Dermis blood vessel endothelial cell (primary cell): Measurements from ENCODE around the gene NPLOC4. TPM values are rescaled to one million over a fixed set of nuclear protein-coding genes. Genes with fewer than 3 reads are reported as not detected.

ENCODE experiments used
- DNase-seq: peaks from one replicate; pipeline ENCODE4 v3.0.0; 2010
- total RNA-seq: library from RNA; depleted of rRNA; stranded (reverse); fragments of >200 nt; gene quantifications from 2 replicates; pipeline ENCODE4 v1.2.3, GENCODE V29; 2014

The NPLOC4 gene
- total RNA-seq, 1 donor from 2014 or later: 83.9 TPM

DNA sequence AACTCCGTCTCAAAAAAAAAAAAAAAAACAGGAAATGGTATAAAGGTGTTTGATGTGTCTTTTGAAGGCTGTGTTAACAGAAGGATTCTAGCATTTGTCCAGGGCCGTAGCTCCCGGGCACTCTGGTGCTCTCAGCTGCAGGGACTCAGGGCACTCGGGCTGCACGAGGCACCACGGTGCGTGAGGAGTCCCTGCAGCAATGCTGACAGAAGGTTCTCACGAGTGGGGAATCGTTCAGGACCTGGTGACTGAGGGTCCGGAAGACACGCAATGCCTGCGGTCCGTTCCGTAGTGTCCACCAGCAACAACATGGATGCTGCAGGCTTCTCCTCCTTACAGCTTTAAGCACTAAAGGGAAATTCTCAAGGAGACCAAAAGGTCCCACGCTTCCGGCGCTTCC, 72.1 kb downstream of the NPLOC4 start:
- DNase-seq: no peak

DNA sequence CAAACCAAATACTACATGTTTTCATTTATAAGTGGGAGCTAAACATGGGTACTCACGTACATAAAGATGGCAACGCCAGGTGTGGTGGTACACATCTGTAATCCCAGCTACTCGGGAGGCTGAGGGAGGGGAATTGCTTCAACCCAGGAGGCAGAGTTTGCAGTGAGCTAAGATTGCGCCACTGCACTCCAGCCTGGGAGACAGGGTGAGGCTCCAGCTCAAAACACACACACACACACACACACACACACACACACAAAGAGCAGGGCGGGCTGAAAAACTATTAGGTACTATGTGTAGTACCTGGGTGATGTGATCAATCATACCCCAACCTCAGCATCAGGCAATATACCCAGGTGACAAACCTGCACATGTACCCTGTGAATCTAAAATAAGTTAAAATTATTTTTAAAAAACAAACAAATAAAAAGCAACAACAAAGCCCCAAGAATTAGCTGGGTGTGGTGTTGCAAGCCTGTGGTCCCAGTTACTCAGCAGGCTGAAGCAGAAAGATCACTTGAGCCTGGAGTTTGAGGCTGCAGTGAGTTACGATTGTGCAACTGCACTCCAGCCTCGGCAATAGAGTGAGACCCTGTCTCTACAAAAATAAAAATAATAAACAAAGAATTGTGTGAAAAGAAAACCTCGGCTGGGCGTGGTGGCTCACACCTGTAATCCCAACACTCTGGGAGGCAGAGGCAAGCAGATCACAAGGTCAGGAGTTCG, 72.9 kb downstream of the NPLOC4 start:
- no peak for DNase-seq

DNA sequence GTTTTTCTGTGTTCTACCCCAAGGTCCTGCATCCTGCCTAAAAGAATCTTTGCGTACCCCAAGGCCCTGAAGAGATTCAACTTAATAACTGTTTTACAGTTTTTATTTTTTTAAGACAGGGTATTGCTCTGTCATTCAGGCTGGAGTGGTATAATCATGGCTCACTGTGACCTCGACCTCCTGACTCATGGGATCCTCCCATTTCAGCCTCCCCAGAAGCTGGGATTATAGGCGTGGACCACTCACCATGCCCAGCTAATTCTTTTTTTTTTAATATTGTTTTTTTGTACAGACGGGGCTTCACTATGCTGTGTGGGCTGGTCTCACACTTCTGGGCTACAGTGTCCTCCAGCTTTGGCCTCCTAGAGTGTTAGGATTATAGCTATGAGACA, 75.4 kb downstream of the NPLOC4 start:
- DNase-seq: no peak

DNA sequence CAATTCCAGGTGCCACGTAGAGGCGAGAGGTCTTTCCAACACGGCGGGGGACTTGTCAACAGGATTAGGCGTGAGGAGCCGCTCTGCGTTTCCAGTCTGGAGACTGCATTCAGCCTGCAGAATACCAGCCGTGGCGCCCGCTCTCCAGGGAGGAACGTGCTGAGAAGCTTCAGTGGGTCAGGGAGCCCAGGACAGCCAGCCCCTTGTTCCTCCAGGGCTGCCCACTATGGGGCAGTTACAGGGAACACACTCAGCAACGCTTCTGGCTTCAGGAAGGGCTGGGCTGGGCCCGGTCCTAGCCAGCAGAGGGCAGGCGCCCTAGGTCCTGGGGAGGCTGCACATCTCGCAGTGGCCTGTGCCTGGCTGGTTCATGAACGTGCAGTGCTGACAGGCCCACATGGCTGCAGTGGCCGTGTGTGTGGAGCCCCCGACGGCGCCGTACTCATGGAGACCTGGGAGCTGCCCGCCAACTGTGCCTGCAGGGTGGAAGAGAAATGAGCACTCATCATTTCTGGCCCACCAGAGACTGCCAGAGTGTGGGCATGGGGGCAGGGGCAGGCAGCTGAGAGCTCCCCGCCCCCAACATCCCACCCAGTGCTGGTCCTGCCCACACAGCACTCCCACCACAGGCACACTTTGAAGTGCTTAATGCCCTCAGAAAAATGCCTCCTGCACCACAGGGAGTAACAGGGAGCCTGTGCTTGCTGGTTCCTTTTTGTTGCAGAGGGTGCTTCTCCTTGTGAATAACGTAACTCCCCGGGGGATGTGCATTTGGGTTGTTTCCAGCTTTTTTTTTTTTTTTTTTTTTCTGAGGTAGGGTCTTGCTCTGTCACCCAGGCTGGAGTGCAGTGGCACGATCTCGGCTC, 77.7 kb downstream of the NPLOC4 start:
- DNase-seq: peak; percentile 70

DNA sequence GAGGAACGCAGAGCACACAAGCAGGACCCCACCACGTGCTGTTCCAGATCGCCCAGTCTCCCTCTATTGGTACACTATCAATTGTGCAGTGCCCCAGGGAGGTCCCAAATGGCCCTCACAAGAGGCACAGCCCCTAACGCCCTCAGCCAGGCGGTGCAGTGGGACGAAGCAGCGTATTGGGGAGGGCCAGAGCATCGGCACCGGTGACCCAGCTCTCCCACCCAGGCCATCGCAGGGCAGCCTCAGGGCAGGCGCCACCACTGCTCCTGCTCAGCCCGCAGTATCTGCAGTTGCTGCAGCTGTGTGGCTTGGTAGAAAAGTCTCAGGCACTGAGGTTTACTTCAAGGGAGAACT, 78.8 kb downstream of the NPLOC4 start:
- DNase-seq: no peak

DNA sequence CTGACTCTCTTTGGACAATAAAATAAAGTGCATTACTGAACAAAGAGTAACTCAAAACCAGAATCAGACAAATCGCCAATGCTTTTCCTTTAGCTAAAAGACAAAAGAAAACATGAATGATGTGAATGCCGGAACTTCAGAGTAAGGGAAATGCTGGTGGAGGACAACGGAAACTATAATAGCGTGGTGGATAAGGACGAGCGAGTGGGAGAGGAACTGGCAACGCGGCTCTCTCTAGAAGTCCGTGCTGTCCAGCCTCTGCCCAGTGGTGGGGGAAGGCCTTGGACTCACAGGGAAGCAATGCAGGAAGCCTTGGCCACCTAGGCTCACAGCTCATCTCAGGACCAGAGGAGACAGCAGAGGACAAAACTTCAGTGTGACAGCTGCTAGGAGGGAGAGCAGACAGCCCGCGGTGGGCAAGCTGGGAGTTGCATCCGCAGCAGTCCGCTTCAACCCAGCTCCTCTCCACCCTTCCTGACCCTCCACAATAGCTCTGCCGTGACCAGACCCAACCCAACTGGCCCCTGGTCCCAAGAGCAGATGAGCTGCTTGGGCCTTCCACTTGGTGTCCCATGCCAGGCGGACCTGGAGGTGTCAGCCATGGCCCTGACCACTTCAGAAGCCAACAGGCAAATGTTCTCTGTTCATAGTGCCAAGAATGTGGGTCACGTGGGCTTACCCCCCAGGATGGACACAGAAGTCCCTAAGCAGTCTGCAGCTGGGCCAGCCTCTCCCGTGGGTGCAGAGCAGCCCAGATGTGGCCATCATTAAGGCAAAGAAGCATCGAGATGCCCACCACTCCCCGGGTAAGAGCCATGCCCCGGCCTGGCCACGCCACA, 79.4 kb downstream of the NPLOC4 start:
- peak; percentile 58 for DNase-seq

DNA sequence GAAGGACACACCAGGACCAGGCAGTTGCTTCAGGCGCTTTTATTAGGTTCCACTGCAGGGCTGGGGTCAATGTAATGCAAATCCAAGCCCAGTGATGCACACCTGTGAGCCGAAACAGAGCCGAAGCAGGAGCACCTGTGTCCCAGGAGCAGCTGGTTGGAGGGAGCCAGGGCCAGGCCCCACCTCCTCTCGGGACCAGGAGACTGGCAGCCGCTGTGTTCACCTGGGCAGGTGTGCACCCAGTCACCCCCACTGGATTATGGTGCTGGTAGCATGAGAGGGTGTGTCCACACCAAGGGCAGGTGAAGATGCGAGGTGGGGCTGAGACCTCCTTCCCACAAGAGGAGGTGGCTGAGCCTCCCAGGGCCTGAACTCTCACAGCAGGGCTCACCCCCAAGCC, 80.0 kb downstream of the NPLOC4 start:
- no peak for DNase-seq

DNA sequence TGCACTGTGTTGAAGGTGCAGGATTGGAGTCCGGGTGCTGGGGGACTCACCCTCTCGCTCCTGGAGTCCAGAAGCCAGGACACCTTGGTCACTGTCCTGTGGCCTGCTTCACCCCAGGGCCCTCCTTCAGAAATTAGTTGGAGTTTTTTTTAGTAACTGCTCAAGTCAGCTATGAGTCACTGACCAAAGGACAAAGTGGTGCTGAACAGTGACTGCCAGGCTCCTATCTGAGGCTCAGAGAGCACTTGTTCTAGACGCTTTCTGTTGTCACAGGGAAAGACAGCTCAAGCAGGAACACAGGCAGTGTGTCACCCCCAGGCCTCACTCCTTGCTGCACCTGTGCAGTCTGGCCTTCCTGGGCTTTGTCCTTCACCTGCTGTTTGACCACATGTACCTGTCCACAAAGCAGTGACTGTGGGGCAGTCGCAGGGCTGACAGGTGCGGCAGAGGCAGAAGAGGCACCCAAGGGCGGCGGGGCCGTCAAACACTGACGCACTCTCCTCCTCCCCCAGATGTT, 80.7 kb downstream of the NPLOC4 start:
- DNase-seq: no peak

DNA sequence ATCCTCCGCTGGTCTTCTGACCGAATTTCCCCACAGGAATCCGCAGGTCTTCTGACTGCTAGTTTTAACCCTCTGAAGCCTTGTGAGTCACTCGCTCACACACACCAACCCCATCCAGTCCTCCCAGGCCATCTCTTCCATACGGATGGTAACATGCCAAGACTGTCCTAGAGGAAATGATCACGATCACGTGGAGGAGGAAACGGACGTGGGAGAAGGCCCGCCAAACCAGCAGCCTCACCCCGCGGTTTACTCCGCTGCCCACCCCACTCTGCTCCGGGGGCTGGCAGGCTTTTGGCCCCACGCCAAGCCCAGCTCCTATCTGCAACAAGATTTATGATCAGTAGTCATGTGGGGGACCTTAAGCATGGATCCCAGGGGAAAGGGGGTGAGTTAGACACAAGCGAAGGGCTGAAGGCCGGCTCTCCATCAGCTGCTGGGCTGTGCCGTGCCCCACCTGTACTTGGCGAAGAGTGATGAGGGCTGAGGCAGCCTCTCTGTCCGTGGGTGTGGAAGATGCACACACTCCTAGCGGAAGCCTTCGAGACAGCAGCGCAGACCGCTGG, 83.2 kb downstream of the NPLOC4 start:
- peak; percentile 94 for DNase-seq

DNA sequence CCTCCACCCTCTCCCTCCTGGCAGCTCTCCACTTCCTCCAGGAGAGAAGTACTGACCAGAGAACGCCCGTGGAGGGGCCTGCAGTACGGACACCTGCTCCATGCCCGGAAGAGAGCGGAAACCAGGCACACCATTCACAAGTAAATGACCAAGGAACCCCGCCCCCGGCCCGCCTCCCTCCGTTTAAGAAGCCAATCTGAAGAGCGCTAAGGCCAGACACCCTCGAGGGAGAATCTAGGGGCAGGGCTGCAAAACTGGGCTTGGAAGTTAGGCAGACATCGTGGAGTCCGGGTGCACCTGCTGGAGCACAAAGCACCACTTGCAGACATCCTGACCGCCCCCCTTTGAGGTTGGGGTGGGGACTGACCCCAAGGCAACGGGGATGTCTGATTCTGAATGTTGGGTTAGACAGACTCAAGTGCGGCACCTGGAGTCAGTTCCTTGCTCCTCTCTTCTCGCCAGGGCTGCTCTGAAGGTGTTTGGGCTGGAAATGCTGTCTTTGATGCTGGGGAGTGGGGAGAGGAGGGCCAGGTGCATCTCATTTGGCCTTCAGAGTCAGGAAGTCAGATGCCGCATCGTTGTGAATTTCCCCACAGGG, 83.8 kb downstream of the NPLOC4 start:
- peak; percentile 83 for DNase-seq

DNA sequence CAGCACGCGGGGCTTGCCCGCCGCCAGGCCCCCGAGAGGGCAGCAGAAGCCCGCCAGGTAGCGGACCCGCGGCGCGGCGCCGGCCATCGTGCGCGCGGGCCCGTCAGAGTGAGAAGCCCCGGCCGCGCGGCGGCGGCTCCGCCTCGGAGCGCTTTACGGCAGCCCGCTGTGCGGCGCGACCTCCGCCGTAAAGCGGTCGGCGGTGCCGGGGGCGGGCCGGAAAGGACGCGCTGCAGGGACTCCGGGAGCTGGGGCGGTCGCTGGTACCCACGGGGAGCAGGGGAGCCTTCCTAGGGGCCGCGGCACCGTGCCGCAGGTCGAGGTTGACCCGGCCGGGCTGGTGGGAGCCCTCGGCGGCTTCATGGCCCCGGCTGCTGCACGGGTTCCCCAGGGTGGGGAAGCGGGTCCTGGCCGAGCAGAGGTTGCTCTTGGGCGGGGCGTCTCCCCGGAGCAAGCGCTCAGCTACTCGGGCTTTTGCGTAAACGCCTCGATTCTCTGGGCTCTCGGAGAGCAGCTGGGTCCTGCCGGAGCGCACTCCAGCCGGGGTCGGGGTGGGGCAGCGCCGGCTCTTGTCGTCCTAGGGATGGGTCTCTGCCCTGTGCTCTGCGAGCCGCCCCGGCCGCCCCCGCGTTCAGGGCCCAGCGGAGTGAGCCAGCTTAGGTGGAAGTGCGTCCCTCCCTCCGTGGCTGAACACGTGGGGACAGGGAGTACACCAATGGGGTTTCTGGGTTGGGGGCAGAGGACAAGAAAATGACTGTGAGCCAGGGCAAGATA, 84.5 kb downstream of the NPLOC4 start, which contains the start of gene FAAP100:
Gene FAAP100, minus strand, starts transcription at position 110 of the 774 bp plus-strand sequence. Its CDS starts 23 bp downstream, at position 87.
- DNase-seq: peak; percentile 87

DNA sequence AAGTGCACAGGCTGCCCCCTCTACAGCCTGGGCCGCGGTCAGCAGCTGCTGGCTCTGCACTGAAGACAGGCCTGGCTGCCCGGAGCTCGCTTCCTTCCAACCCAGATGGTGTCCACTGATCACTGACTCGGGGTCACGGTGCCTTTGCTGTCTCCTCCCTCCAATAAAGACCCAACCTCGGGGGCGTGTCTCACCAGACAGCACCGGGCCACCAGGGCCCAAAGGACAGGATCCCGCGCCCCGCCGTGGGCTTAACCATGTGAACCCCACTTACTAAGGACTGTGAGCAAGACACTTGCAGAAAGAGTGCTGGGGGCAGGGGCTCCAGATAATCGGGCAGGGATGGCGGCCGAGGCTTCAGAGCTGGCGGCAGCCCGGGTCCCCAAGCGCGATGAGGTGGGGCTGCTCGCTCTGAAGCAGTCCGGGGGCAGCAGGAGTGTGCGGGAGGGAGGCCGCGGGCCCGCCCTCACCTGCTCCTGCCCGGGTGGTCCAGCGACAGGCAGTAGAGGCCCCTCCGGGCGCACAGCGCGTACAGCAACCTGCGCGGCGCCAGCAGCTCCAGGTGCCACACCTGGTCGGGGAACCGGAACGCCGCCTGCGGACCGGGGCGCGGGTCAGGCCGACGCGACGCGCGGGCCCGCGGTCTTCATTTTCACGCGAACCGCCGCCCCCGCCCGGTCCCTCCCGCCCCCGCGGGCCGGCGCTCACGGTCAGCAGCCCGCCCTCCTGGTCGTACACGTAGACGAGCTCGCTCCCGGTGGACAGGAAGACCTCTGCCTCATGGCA, 85.3 kb downstream of the NPLOC4 start:
- DNase-seq: peak; percentile 75

DNA sequence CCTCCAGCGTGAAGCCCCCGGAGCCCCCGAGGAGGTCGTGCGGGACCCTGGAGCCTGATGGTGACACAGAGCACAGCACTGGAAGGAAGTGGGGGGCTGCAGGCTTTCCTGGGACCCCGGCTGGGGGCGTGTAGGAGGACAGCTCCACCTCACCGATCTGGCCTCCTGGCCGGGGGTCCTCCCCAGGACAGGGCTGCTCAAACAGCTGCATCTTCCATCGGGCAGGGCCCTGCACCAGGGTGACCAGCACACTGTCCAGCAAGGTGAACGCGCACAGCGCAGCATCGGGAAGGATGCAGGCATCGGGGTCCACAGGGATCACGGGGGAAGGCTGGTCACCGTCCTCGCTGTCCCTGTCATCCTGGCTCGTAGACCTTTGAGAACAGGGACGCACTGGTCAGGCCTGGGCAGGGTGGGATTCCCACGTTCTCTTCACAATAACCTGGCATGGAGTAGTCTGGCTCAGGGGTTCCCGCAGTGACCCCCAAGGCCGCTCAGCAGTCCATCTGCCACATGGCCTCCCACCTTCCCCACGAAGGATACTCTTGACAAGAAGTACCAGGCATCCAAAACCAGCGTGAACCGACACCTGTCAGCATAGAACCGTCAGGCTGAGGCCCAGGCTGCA, 86.0 kb downstream of the NPLOC4 start:
- DNase-seq: no peak

DNA sequence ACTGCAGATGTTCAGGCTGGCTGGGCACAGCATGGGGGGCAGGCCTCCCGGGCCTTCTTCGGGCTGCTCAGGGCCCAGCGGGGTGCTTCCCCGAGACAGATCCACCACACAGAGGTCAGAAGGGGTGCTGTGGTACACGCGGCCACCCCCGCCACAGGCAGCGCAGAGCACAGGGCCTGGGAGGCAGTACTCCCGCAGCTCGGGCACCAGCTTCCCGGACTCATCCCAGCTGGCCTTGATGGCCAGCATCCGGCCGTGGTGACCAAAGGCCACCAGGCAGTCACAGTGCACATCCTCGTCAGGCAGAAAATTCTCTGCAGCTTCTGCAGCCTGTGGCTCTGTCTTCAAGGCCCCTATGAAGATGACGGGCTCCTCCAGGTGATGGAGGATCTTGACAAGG, 86.6 kb downstream of the NPLOC4 start:
- DNase-seq: no peak

DNA sequence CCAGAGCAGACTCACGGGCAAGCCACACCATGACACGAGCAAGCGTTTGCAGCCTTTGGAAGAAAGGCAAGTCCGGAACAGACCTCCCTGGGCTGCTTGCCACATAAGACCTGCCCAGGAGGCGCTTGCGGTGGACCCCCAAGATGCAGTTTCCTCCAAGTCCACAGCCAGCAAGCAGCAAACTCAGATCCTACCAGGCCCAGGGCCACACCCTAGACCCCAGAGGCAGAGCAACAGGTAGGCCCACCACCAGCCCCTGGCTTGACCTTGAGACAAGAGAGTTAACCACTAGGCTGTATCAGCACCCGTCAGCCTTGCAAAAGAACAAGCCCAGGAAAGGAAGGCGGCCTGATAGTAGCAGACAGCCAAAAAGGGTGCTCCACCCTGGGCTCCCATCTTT, 87.1 kb downstream of the NPLOC4 start:
- no peak for DNase-seq

DNA sequence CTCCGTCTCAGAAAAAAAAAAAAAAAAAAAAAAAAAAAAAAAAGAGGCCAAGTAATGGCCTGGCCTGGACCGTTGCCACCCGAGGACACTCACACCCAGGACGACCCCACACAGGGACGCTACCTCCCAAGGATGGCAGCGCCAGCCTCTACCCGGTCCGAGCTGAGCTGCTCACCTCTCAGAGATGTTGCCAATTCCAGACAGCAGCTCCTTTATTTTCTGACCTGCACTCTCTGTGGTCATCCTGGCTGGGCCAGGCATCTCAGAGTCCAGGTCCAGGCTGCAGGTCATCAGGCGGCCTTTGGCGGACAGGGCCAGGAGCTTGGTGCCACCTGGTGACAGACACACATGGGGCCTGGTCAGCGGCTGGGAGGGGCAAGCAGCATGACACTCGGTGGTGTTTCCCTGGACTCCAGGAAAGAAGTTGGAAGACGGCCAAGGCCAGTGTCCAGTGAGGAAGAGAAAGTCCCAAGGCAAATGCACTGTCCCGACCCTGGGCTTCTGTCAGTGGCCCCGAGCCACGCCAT, 87.8 kb downstream of the NPLOC4 start:
- DNase-seq: peak; percentile 32

DNA sequence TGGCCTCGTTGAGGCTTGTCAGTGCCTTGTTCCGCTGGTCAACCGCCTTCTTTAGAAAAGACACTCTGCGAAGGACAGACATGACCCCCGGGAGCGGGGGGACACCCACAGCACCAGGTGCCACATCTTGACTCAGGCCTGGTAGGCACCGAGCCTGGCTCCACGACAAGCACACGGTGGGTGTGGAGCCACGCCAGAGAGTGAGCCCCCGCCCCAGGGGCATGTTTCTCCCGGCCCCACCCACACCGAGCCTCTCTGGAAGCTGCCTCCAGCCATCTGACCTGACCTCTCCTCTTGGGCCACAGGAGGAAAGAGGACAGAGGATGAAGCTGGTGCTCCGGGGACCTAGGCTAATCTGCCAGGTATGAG, 89.3 kb downstream of the NPLOC4 start:
- no peak for DNase-seq

DNA sequence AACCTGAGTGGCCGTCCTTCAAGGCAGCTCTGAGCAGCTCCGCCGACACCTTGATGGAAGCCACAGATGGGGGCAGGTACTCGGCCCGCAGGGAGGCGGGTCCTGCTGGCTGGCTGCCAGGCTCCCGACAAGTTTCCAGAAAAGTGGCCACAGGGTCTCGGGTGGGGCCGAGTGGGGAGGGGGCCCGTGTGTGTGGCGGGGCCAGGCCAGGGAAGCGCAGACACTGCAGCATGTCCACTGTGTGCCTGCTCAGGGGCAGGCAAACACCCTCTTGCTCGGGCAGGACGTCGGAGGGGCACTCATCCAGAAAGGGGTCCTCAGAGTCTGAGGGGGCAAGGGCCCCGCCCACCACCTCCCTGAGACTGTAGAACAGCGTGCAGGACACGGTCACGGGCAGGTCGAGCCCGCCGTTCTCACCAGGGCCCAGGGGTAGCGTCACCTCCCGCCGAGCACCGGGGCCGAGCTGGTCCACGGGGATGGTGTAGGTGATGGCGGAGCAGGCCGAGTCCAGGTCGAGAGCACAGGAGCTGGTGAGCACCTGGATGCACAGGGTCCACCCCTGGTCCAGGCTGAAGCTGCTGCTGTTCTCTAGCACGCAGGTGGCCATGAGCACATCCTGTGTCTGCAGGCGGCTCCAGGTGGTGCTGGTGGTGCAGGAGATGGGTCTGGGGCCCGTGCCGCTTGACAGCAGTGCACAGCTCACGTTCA, 89.9 kb downstream of the NPLOC4 start:
- DNase-seq: no peak
